ENCODE measurements around the gene SPATA17.

The SPATA17 gene

GRCh38 chr1:217712925-217713597 lies 81.9 kb downstream of the SPATA17 start:
- no peak for DNase-seq (ENCODE audit: low read depth)
- no peak for TF ChIP-seq CTCF (IDR thresholded peaks at IDR 0.05; ENCODE audit: control insufficient read depth, insufficient read depth, low read depth, low read length, missing control alignments)
- H3K4me3 ChIP-seq (ENCODE audit: control insufficient read depth, low read depth, low read length) = no peak overlapping the region

GRCh38 chr1:217715681-217716080 lies 84.5 kb downstream of the SPATA17 start:
- no peak overlapping the region for H3K4me3 ChIP-seq (ENCODE audit: control insufficient read depth, low read depth, low read length)
- no peak for DNase-seq (ENCODE audit: low read depth)
- no peak for TF ChIP-seq CTCF (IDR thresholded peaks at IDR 0.05; ENCODE audit: control insufficient read depth, insufficient read depth, low read depth, low read length, missing control alignments)

GRCh38 chr1:217717959-217718358 lies 86.8 kb downstream of the SPATA17 start:
- no peak overlapping the region for H3K4me3 ChIP-seq (ENCODE audit: control insufficient read depth, low read depth, low read length)
- no peak for TF ChIP-seq CTCF (IDR thresholded peaks at IDR 0.05; ENCODE audit: control insufficient read depth, insufficient read depth, low read depth, low read length, missing control alignments)
- no peak for DNase-seq (ENCODE audit: low read depth)

GRCh38 chr1:217718873-217719272 lies 87.7 kb downstream of the SPATA17 start:
- no peak overlapping the region for H3K4me3 ChIP-seq (ENCODE audit: control insufficient read depth, low read depth, low read length)
- DNase-seq (ENCODE audit: low read depth) = no peak
- TF ChIP-seq CTCF (IDR thresholded peaks at IDR 0.05; ENCODE audit: control insufficient read depth, insufficient read depth, low read depth, low read length, missing control alignments) = no peak

GRCh38 chr1:217721692-217722091 lies 90.5 kb downstream of the SPATA17 start:
- no peak for TF ChIP-seq CTCF (IDR thresholded peaks at IDR 0.05; ENCODE audit: control insufficient read depth, insufficient read depth, low read depth, low read length, missing control alignments)

GRCh38 chr1:217734973-217735372 lies 103.8 kb downstream of the SPATA17 start:
- no peak overlapping the region for H3K4me3 ChIP-seq (ENCODE audit: control insufficient read depth, low read depth, low read length)
- DNase-seq (ENCODE audit: low read depth) = peak; percentile 18
- no peak for TF ChIP-seq CTCF (IDR thresholded peaks at IDR 0.05; ENCODE audit: control insufficient read depth, insufficient read depth, low read depth, low read length, missing control alignments)

More at GRCh38 chr1:217721692-217722091, 90.5 kb downstream of the SPATA17 start:
- H3K4me3 ChIP-seq (ENCODE audit: control insufficient read depth, low read depth, low read length) = no peak overlapping the region
- DNase-seq (ENCODE audit: low read depth) = no peak

Measured in AG09309 (cell line).